ENCODE results near the gene ELMO1.

Gene ELMO1, protein sequence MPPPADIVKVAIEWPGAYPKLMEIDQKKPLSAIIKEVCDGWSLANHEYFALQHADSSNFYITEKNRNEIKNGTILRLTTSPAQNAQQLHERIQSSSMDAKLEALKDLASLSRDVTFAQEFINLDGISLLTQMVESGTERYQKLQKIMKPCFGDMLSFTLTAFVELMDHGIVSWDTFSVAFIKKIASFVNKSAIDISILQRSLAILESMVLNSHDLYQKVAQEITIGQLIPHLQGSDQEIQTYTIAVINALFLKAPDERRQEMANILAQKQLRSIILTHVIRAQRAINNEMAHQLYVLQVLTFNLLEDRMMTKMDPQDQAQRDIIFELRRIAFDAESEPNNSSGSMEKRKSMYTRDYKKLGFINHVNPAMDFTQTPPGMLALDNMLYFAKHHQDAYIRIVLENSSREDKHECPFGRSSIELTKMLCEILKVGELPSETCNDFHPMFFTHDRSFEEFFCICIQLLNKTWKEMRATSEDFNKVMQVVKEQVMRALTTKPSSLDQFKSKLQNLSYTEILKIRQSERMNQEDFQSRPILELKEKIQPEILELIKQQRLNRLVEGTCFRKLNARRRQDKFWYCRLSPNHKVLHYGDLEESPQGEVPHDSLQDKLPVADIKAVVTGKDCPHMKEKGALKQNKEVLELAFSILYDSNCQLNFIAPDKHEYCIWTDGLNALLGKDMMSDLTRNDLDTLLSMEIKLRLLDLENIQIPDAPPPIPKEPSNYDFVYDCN

DNA sequence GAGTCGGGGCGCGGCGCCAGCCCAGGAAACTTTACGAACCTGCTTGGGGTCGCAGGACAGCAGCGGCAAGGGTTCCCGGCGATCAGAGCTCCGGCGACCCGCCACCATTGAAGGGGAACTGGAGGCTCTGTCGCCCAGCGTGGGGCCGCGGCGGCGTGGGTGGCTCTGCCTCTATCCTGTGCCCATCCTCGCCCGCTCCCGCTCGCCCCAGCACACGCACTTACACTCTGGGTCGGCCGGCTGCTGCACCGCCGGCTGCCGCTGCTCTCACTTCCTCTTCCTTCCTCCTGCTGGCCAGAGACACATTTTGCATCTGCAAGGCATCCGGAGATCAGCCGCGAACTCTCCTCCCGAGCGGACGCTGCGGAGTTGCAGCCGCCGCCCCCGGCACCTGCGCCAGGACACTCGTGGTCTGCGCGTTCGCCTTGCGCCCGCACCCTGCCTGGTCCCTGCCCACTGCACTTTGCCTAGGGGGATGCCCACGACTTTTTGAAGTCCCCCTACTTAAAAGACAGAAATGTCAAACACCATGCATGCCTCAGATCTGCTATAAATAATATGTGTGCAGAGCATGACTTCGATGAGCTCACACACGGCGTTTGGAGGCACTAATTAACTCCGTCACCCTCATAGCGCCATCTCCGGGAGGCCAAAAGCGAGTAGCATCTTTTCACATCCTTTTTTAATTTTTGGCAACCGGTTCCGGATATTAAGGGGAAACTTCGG, at the start of gene ELMO1:
TSS of gene ELMO1 (minus strand) at position 229 of the 726 bp plus-strand sequence. CDS start 106,174 bp downstream, outside the sequence.
- peak; percentile 64 to 74 (median 69) for DNase-seq (ENCODE audit: low read depth in 2 of 3, low spot score in 1 of 3)

DNA sequence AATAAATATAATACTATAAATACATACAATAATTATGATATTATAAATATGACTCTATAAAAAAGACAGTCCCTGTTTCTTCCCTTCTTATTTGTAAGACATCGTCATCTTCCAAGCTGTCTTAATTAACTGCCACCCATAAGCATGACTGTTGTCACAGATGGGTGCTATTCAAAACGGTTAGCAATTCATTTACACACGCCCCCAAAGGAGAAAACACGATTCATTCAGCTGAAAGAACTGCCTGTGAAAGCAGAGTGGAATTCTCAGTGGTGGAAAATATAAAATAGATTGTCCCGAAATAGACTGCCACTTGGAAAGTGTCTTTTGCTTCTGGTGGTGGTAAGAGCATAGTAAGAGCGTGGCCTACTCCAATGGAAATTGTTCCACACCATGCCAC, 48.9 kb upstream of the ELMO1 start:
- no peak for DNase-seq (ENCODE audit: low read depth in 2 of 3, low spot score in 1 of 3)

GRCh38 chr7:37495574-37496184, 47.0 kb upstream of the ELMO1 start:
- DNase-seq (ENCODE audit: low read depth in 2 of 3, low spot score in 1 of 3): peak in 1 of 3 donors; percentile 14

GRCh38 chr7:37494926-37495325, 46.3 kb upstream of the ELMO1 start:
- DNase-seq (ENCODE audit: low read depth in 2 of 3, low spot score in 1 of 3): no peak

DNA sequence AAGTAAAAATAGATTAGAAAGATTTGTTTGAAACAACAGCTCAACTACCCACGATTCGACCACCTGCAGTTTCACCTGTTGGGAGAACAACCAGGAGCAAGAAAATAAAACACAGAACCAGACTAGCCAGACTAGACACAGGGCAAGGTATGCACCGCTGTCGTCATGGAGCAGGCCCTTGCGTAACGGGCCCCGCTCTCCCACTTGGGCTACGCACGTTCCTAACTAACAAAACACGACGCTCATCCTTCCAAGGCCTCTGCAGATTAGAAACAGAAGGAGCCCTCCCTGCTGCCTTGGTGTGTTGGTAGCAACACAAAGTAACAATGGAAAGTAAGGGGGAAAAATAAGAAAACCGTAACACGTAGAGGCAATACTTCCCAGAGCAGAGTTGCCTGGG, 45.1 kb upstream of the ELMO1 start:
- no peak for DNase-seq (ENCODE audit: low read depth in 2 of 3, low spot score in 1 of 3)

- DNase-seq (ENCODE audit: low read depth in 2 of 3, low spot score in 1 of 3): no peak
Observed at GRCh38 chr7:37493123-37493522, 44.5 kb upstream of the ELMO1 start.

DNA sequence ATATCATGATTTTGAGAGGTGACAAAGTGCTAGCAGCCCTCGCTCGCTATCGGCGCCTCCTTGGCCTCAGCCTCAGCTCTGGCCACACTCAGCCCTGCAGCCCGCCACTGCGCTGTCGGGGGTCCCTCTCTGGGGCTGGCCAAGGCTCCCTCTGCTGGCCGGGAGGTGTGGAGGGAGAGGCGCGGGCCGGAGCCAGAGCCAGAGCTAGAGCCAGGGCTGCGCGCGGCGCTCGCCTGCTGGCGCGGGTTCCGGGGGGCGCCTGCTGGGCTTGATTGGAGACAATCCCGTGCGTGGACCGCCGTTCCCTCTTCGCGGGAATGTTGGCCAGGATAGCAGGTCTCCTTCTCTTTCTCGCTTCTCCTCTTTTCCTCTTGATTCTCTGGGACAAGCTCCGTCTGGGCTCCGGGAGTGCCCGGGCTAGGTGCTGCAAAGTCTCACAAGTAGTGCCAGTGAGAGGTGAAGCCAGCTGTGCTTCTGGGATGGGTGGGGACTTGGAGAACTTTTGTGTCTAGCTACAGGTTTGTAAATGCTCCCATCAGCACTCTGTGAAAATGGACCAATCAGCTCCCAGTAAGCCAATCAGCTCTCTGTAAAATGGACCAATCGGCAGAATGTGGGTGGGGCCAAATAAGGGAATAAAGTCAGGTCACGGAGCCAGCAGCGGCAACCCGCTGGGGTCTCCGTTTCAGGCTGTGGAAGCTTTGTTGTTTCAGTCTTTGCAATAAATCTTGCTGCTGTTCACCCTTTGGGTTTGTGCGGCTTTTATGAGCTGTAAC, 43.4 kb upstream of the ELMO1 start:
- no peak for DNase-seq (ENCODE audit: low read depth in 2 of 3, low spot score in 1 of 3)

GRCh38 chr7:37489703-37490102, 41.0 kb upstream of the ELMO1 start:
- no peak for DNase-seq (ENCODE audit: low read depth in 2 of 3, low spot score in 1 of 3)

GRCh38 chr7:37488163-37488764, 39.6 kb upstream of the ELMO1 start:
- no peak for DNase-seq (ENCODE audit: low read depth in 2 of 3, low spot score in 1 of 3)

DNA sequence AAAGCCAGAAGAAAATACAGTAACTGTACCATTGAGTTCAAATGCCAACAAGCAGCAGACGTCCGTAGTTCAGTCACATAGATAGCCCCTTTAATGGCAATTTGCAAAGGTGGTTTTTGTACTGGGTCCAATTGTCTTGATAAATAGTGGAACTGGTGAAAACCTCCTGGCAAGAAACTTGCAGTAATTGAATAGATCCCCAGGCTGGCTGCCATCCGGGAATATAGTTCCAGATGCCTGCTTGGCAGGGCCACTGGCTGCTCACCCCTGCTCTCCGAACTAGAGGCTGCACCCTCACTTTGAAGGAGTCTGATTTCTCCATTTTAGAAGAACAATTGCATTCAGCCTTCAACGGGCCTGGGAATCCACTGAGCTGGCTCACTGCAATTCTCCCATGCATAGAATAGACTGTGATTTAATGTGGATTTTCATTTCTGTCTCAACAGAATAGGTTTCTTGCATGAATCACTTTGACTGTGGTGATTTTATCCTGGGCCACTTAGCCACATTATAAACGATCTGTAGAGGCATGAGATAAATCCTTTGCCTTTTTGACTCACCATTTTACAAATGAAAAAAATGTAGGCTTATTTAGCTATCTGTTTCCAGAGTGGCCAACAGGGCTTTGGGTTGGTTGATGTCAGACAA, 35.9 kb upstream of the ELMO1 start:
- DNase-seq (ENCODE audit: low read depth in 2 of 3, low spot score in 1 of 3): no peak

GRCh38 chr7:37483627-37484026, 35.0 kb upstream of the ELMO1 start:
- DNase-seq (ENCODE audit: low read depth in 2 of 3, low spot score in 1 of 3): no peak

GRCh38 chr7:37482953-37483352, 34.3 kb upstream of the ELMO1 start:
- no peak for DNase-seq (ENCODE audit: low read depth in 2 of 3, low spot score in 1 of 3)

- DNase-seq (ENCODE audit: low read depth in 2 of 3, low spot score in 1 of 3): no peak
Observed at GRCh38 chr7:37482505-37482904, 33.8 kb upstream of the ELMO1 start.

DNA sequence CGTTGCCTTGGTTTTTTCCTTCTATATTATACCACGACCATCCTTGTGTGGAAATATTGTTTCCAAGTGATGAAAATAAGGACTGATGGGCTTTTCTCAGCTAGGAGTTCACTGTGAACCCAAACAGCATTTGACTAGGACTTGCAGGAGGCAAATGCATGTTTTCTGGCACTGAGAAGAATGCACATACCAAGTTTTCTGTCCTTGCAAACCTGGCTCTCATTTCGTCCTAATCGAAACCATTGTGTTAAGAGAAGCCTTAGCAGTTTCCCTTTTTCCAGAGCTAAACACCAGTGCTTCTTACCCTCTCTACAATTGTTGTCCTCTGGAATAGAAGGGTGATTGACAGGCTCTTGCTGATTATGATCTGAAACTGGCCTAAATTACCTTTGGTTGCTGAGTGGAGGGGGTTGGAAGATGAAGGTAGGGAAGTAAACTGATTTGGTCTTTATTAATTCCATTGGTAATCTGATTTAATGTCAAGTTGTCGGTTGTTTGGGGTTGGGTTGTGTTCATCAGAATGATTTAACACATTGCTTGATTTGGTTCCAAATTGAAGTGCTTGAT, 33.1 kb upstream of the ELMO1 start:
- no peak for DNase-seq (ENCODE audit: low read depth in 2 of 3, low spot score in 1 of 3)

DNA sequence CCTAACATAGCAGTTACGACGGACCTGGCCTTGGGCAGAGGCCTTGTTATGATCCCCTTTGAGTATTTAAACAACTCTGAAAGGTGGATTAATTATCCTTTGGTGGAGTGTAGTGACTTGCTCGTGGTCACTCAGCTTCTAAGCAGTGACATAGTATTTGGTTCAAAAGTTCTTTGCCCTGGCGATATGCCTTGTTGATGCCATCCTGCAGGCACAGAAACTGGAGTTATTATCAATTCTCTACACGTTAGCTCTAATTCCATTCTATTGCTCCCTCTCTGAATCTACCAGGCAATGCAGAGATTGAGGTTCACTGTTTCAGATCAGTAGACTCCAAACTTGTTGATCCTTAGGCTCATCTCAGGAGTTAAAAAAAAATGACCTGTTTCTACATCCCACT, 32.5 kb upstream of the ELMO1 start:
- DNase-seq (ENCODE audit: low read depth in 2 of 3, low spot score in 1 of 3): no peak

GRCh38 chr7:37480041-37481031, 31.7 kb upstream of the ELMO1 start:
- DNase-seq (ENCODE audit: low read depth in 2 of 3, low spot score in 1 of 3): no peak

- no peak for DNase-seq (ENCODE audit: low read depth in 2 of 3, low spot score in 1 of 3)
Observed at GRCh38 chr7:37476881-37477450, 28.3 kb upstream of the ELMO1 start.

- DNase-seq (ENCODE audit: low read depth in 2 of 3, low spot score in 1 of 3): no peak
Observed at GRCh38 chr7:37476428-37476827, 27.8 kb upstream of the ELMO1 start.
